ENCODE data around the gene LIN37.

DNA sequence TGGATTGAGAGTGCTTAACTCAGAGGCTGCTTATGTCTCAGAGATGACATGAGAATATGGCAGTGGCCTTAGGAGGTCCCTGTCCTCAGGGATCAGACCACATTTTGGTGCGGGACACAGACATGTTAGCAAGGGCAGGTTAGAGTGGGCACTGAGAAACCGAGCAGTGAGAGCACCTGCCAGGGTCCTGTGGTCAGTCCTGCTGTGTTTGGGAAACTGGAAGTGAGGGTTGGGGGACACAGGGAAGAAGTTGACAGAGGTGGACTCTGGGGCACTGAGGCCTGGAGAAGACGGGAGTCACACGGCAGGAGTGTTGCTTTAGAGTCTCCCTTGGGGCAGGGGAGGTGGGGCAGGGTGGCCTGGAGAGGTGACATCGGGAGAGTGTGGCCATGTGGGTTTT, 13.5 kb upstream of the LIN37 start:
- TF ChIP-seq, protein P1, sequence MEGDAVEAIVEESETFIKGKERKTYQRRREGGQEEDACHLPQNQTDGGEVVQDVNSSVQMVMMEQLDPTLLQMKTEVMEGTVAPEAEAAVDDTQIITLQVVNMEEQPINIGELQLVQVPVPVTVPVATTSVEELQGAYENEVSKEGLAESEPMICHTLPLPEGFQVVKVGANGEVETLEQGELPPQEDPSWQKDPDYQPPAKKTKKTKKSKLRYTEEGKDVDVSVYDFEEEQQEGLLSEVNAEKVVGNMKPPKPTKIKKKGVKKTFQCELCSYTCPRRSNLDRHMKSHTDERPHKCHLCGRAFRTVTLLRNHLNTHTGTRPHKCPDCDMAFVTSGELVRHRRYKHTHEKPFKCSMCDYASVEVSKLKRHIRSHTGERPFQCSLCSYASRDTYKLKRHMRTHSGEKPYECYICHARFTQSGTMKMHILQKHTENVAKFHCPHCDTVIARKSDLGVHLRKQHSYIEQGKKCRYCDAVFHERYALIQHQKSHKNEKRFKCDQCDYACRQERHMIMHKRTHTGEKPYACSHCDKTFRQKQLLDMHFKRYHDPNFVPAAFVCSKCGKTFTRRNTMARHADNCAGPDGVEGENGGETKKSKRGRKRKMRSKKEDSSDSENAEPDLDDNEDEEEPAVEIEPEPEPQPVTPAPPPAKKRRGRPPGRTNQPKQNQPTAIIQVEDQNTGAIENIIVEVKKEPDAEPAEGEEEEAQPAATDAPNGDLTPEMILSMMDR (IDR thresholded peaks at IDR 0.05 in 4 of 5, conservative IDR thresholded peaks at IDR 0.05 in 1 of 5): no peak
- TF ChIP-seq POLR2A (IDR thresholded peaks at IDR 0.05): no peak
